ENCODE results near the gene PHF21A.

PHF21A gene

DNA sequence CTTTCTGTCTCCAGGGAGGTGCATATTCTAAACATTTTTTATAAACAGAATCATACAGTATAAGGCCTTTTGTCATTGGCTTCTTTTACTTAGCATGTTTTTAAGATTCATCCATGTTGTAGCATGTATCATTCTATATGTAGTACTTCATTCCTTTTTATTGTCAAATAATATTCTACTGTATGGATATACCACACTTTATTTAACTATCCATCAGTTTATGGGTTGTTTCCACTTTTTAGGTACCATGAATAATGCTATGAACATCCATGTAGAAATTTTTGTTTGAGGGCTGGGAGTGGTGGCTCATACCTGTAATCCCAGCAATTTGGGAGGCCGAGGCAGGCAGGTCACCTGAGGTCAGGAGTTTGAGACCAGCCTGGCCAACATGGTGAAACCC, 73.1 kb downstream of the PHF21A start:
- H3K27me3 ChIP-seq (ENCODE audit: insufficient read depth, poor library complexity, severe bottlenecking) = no peaks in the 10 kb centered on the region
- no peak for ATAC-seq (ENCODE audit: low read depth)
- H3K9me3 ChIP-seq (ENCODE audit: severe bottlenecking) = no peaks in the 10 kb centered on the region
- H3K4me1 ChIP-seq (ENCODE audit: insufficient read depth, poor library complexity, severe bottlenecking) = peaks cover 21% of the 10 kb centered on the region
- TF ChIP-seq, protein P1, sequence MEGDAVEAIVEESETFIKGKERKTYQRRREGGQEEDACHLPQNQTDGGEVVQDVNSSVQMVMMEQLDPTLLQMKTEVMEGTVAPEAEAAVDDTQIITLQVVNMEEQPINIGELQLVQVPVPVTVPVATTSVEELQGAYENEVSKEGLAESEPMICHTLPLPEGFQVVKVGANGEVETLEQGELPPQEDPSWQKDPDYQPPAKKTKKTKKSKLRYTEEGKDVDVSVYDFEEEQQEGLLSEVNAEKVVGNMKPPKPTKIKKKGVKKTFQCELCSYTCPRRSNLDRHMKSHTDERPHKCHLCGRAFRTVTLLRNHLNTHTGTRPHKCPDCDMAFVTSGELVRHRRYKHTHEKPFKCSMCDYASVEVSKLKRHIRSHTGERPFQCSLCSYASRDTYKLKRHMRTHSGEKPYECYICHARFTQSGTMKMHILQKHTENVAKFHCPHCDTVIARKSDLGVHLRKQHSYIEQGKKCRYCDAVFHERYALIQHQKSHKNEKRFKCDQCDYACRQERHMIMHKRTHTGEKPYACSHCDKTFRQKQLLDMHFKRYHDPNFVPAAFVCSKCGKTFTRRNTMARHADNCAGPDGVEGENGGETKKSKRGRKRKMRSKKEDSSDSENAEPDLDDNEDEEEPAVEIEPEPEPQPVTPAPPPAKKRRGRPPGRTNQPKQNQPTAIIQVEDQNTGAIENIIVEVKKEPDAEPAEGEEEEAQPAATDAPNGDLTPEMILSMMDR (IDR thresholded peaks at IDR 0.05; ENCODE audit: poor library complexity, severe bottlenecking) = no peak
- H3K36me3 ChIP-seq (ENCODE audit: low read depth) = 0 out of 2 replicates have a peak, but pooled peaks cover 1% of the 10 kb centered on the region
- H3K4me3 ChIP-seq (ENCODE audit: severe bottlenecking) = no peak overlapping the region
- no peak overlapping the region for H3K27ac ChIP-seq (ENCODE audit: poor library complexity, severe bottlenecking)
- DNase-seq (ENCODE audit: low spot score) = no peak

DNA sequence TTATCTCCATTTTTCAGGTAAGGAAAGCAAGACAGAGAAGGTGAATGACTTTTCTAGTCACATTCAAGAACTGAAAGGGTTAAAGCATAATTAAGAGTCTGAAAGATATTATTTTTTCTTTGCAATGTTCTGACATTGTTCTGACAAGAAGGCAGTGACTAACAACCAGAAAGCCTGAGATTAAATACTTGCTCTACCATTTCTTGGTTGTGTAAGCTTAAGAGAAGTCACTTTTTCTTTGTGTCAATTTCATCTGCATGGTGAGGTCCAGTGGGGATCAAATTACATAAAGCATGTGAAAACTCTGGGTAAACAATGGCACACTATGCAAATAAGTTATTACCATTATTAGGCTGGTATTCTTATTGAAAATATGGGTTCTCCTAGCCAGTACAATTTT, 73.7 kb downstream of the PHF21A start:
- DNase-seq (ENCODE audit: low spot score) (no peak), ATAC-seq (ENCODE audit: low read depth) (peak; percentile 30; the same call in 1 of the 3 replicates)
- TF ChIP-seq, protein P1 (IDR thresholded peaks at IDR 0.05; ENCODE audit: poor library complexity, severe bottlenecking) = no peak

DNA sequence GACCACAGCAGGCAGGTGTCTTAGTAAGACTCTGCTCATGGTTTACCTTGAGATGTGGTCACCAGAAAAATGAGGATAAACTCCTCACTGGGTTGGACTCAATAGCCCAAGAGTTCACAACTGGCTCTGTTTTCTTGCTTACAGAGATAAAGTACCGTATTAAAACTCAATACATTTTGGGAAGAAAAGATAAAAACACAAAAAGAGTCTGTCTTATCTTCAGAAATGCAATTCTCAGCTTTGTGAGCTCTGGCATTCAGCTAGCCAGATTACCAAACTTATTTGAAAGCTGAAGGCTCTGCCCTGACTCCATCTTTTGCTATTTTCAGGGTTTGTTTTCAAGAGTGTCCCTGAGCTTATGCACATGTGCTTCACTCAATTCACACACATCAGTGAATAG, 75.4 kb downstream of the PHF21A start:
- TF ChIP-seq, protein P1 (IDR thresholded peaks at IDR 0.05; ENCODE audit: poor library complexity, severe bottlenecking) = no peak
- peaks cover 21% of the 10 kb centered on the region for H3K4me1 ChIP-seq (ENCODE audit: insufficient read depth, poor library complexity, severe bottlenecking)
- H3K9me3 ChIP-seq (ENCODE audit: severe bottlenecking) = no peaks in the 10 kb centered on the region
- H3K4me3 ChIP-seq (ENCODE audit: severe bottlenecking) = no peak overlapping the region
- no peaks in the 10 kb centered on the region for H3K36me3 ChIP-seq (ENCODE audit: low read depth)
- no peak overlapping the region for H3K27ac ChIP-seq (ENCODE audit: poor library complexity, severe bottlenecking)
- DNase-seq (ENCODE audit: low spot score) (no peak), ATAC-seq (ENCODE audit: low read depth) (no peak)
- H3K27me3 ChIP-seq (ENCODE audit: insufficient read depth, poor library complexity, severe bottlenecking) = no peaks in the 10 kb centered on the region

More for the DNA sequence above, 73.7 kb downstream of the PHF21A start:
- peaks cover 21% of the 10 kb centered on the region for H3K4me1 ChIP-seq (ENCODE audit: insufficient read depth, poor library complexity, severe bottlenecking)
- H3K4me3 ChIP-seq (ENCODE audit: severe bottlenecking) = no peak overlapping the region
- no peaks in the 10 kb centered on the region for H3K36me3 ChIP-seq (ENCODE audit: low read depth)
- no peaks in the 10 kb centered on the region for H3K9me3 ChIP-seq (ENCODE audit: severe bottlenecking)
- no peaks in the 10 kb centered on the region for H3K27me3 ChIP-seq (ENCODE audit: insufficient read depth, poor library complexity, severe bottlenecking)
- H3K27ac ChIP-seq (ENCODE audit: poor library complexity, severe bottlenecking) = no peak overlapping the region

DNA sequence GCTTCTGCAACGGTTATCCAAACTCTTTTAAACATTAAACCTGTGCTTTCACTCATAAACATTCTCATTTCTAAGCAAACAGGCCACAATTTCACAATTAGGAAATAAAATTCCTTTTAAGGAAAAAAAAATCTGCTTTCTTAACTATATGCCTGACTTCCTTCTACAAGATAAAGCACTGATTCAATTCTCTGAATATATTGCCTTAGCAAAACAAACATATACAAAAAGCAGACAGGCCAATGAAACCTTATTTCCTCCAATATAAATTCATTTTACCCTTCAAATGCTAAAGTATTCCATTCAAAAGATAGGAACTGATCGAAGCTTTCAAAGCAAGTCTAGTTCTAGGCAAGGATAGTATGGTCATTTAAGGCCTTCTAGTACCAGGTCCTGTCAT, 76.7 kb downstream of the PHF21A start:
- no peak overlapping the region for H3K27ac ChIP-seq (ENCODE audit: poor library complexity, severe bottlenecking)
- no peak overlapping the region for H3K4me3 ChIP-seq (ENCODE audit: severe bottlenecking)
- DNase-seq (ENCODE audit: low spot score) = no peak
- H3K36me3 ChIP-seq (ENCODE audit: low read depth) = no peaks in the 10 kb centered on the region
- H3K4me1 ChIP-seq (ENCODE audit: insufficient read depth, poor library complexity, severe bottlenecking) = peaks cover 10% of the 10 kb centered on the region
- H3K27me3 ChIP-seq (ENCODE audit: insufficient read depth, poor library complexity, severe bottlenecking) = no peaks in the 10 kb centered on the region
- TF ChIP-seq, protein P1 (IDR thresholded peaks at IDR 0.05; ENCODE audit: poor library complexity, severe bottlenecking) = no peak
- H3K9me3 ChIP-seq (ENCODE audit: severe bottlenecking) = no peaks in the 10 kb centered on the region
- no peak for ATAC-seq (ENCODE audit: low read depth)

DNA sequence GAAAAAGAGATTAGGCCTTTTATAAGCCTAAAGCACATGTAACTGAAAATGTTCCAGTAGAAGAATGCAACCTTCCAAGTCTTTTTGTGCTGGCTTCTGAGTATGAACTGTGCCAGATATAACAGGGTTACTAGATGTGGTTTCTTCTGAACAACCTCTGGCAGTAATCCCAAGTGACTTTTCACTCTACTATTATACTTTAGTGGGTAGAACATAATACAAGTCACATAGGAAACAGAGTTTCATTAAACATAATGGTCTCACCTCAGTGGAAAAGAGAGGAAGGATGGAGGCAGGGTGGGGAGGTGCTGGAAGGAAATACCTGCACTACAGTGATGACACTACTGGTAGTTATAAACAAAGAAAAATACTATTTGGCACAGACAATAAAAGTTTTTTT, 81.3 kb downstream of the PHF21A start:
- H3K9me3 ChIP-seq (ENCODE audit: severe bottlenecking) = no peaks in the 10 kb centered on the region
- H3K4me1 ChIP-seq (ENCODE audit: insufficient read depth, poor library complexity, severe bottlenecking) = no peaks in the 10 kb centered on the region
- DNase-seq (ENCODE audit: low spot score) (no peak), ATAC-seq (ENCODE audit: low read depth) (no peak)
- no peak overlapping the region for H3K4me3 ChIP-seq (ENCODE audit: severe bottlenecking)
- H3K27me3 ChIP-seq (ENCODE audit: insufficient read depth, poor library complexity, severe bottlenecking) = no peaks in the 10 kb centered on the region
- no peaks in the 10 kb centered on the region for H3K36me3 ChIP-seq (ENCODE audit: low read depth)
- TF ChIP-seq, protein P1 (IDR thresholded peaks at IDR 0.05; ENCODE audit: poor library complexity, severe bottlenecking) = no peak
- no peak overlapping the region for H3K27ac ChIP-seq (ENCODE audit: poor library complexity, severe bottlenecking)

All from RWPE2 (cell line).